Neural cell (in vitro differentiated cells): ENCODE measurements around the gene MMAB. TPM values are rescaled to one million over a fixed set of nuclear protein-coding genes. Genes with fewer than 3 reads are reported as not detected.

Source experiments
- H2AFZ ChIP-seq: fragments of 200-600, 300-800 bp; sonication (generic), shearing (Covaris generic); 2 replicates; pipeline ENCODE4 v1.6.0; 2014; ENCODE audit warnings: low read depth, mild to moderate bottlenecking, antibody characterized with exemption, low read length, moderate library complexity
- H3F3A ChIP-seq: fragments of 200-600 bp; shearing (Covaris generic); 2 replicates; pipeline ENCODE4 v1.6.1; 2016; ENCODE audit warnings: mild to moderate bottlenecking, moderate library complexity, mixed read lengths, antibody characterized with exemption, low read length; ENCODE audit not compliant: insufficient read depth, poor library complexity, severe bottlenecking
- H3K27ac ChIP-seq: fragments of 200-600, 300-800 bp; sonication (generic), shearing (Covaris generic); 2 replicates; pipeline ENCODE4 v1.5.1; 2014; ENCODE audit warnings: mild to moderate bottlenecking, low read length, moderate library complexity
- H3K27me3 ChIP-seq: fragments of 300-800, 200-600 bp; sonication (generic), shearing (Covaris generic); 2 replicates; pipeline ENCODE4 v1.6.0; 2014; ENCODE audit warnings: mild to moderate bottlenecking, low read depth, low read length, moderate library complexity; ENCODE audit not compliant: insufficient read depth
- H3K36me3 ChIP-seq: fragments of 300-800, 200-600 bp; sonication (generic), shearing (Covaris generic); 2 replicates; pipeline ENCODE4 v1.5.1; 2014; ENCODE audit warnings: mild to moderate bottlenecking, antibody characterized with exemption, low read length, moderate library complexity; ENCODE audit not compliant: insufficient read depth
- H3K4me2 ChIP-seq: fragments of 300-800, 200-600 bp; sonication (generic), shearing (Covaris generic); 2 replicates; pipeline ENCODE4 v1.6.0; 2014; ENCODE audit warnings: mild to moderate bottlenecking, low read length
- H3K4me3 ChIP-seq: fragments of 300-800, 200-600 bp; sonication (generic), shearing (Covaris generic); 2 replicates; pipeline ENCODE4 v1.5.1; 2014; ENCODE audit warnings: mild to moderate bottlenecking, low read length, moderate library complexity
- H3K79me2 ChIP-seq: fragments of 200-600 bp; shearing (Covaris generic); replicated peaks from 2 replicates; pipeline ENCODE4 v1.6.0; 2014; ENCODE audit warnings: mild to moderate bottlenecking, low read length, moderate library complexity; ENCODE audit not compliant: insufficient read depth
- H3K9ac ChIP-seq: fragments of 300-800, 200-600 bp; sonication (generic), shearing (Covaris generic); 2 replicates; pipeline ENCODE4 v1.6.1; 2016; ENCODE audit warnings: mild to moderate bottlenecking, low read length, mixed read lengths
- H3K9me2 ChIP-seq: fragments of 200-600 bp; shearing (Covaris generic); 2 replicates; pipeline ENCODE4 v1.6.1; 2016; ENCODE audit warnings: mild to moderate bottlenecking, low read length, mixed read lengths; ENCODE audit not compliant: insufficient read depth
- H3K9me3 ChIP-seq: fragments of 200-600, 300-800 bp; sonication (generic), shearing (Covaris generic); 2 replicates; pipeline ENCODE4 v1.6.1; 2016; ENCODE audit warnings: mild to moderate bottlenecking, mixed run types, low read length, moderate library complexity, mixed read lengths
- H4K20me1 ChIP-seq: fragments of 200-600 bp; shearing (Covaris generic); 2 replicates; pipeline ENCODE4 v1.6.1; 2016; ENCODE audit warnings: mild to moderate bottlenecking, mixed run types; ENCODE audit not compliant: insufficient read depth
- EP300 ChIP-seq: fragments of 450-650 bp; conservative IDR thresholded peaks from 2 replicates; pipeline ENCODE4 v1.6.1; 2014; ENCODE audit warnings: antibody characterized with exemption, mild to moderate bottlenecking, moderate library complexity; ENCODE audit not compliant: poor library complexity, severe bottlenecking
- EZH2 ChIP-seq: fragments of 200-600, 300-800 bp; shearing (Covaris generic), sonication (generic); IDR thresholded peaks from 2 replicates; pipeline ENCODE4 v1.6.1; 2014; ENCODE audit warnings: antibody characterized with exemption, low read length, borderline replicate concordance, mild to moderate bottlenecking; ENCODE audit not compliant: insufficient read depth, poor library complexity, severe bottlenecking
- MXI1 ChIP-seq: fragments of 450-650 bp; conservative IDR thresholded peaks from 2 replicates; pipeline ENCODE4 v1.6.1; 2014; ENCODE audit warnings: antibody characterized with exemption, mild to moderate bottlenecking; ENCODE audit not compliant: poor library complexity, severe bottlenecking
- POLR2AphosphoS5 ChIP-seq: IDR thresholded peaks from 2 replicates; pipeline ENCODE4 v1.6.1; 2012
- RAD21 ChIP-seq: fragments of 450-650 bp; conservative IDR thresholded peaks from 2 replicates; pipeline ENCODE4 v1.6.1; 2014; ENCODE audit warnings: antibody characterized with exemption, mild to moderate bottlenecking, moderate library complexity
- REST ChIP-seq: IDR thresholded peaks from 2 replicates; pipeline ENCODE4 v1.6.1; 2012; ENCODE audit warnings: borderline replicate concordance
- SMC3 ChIP-seq: fragments of 450-650 bp; conservative IDR thresholded peaks from 2 replicates; pipeline ENCODE4 v1.6.1; 2014; ENCODE audit warnings: antibody characterized with exemption, mild to moderate bottlenecking, moderate library complexity; ENCODE audit not compliant: poor library complexity
- TAF1 ChIP-seq: IDR thresholded peaks from 2 replicates; pipeline ENCODE4 v1.6.1; 2012; ENCODE audit warnings: low read depth
- polyA plus RNA-seq: library from polyadenylated mRNA; depleted of rRNA; stranded (reverse); fragments of >200 nt; gene quantifications from 2 replicates; pipeline ENCODE4 v1.2.3, GENCODE V29; 2014
- TF ChIP-seq, protein P1 (sequence below): fragments of 450-650 bp; IDR thresholded peaks from 2 replicates; pipeline ENCODE4 v1.5.1; 2014; ENCODE audit warnings: antibody characterized with exemption, mild to moderate bottlenecking, moderate library complexity; ENCODE audit not compliant: poor library complexity, severe bottlenecking

MMAB gene
- polyA plus RNA-seq, 1 donor from 2014 or later: 52.6 TPM

DNA sequence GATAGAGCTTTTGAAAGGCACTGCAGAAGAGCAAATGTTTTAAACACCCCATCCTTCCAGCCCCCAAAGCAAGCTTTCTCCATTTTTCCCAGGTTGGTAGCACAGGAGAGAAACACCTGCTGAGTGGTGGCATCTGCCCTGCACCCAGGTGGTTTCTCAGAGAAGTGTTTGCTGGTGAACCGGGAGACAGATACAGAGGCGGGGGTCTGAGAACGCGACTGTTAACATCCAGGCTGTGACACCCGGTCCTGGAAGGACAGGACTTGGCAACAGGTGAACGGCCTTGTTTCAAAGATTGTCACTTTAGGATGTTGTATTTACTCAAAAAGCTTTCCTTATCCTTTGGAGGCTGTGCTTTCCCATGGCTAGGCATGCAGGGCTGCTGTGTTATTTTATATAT, 18.5 kb downstream of the MMAB start:
- Histone ChIP-seq H3K4me2 (no peak overlapping the region), H3K27ac (no peak overlapping the region)
- TF ChIP-seq REST: no peak
- TF ChIP-seq TAF1: no peak
- TF ChIP-seq SMC3: no peak
- TF ChIP-seq, protein P1, sequence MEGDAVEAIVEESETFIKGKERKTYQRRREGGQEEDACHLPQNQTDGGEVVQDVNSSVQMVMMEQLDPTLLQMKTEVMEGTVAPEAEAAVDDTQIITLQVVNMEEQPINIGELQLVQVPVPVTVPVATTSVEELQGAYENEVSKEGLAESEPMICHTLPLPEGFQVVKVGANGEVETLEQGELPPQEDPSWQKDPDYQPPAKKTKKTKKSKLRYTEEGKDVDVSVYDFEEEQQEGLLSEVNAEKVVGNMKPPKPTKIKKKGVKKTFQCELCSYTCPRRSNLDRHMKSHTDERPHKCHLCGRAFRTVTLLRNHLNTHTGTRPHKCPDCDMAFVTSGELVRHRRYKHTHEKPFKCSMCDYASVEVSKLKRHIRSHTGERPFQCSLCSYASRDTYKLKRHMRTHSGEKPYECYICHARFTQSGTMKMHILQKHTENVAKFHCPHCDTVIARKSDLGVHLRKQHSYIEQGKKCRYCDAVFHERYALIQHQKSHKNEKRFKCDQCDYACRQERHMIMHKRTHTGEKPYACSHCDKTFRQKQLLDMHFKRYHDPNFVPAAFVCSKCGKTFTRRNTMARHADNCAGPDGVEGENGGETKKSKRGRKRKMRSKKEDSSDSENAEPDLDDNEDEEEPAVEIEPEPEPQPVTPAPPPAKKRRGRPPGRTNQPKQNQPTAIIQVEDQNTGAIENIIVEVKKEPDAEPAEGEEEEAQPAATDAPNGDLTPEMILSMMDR: no peak
- TF ChIP-seq MXI1: no peak
- TF ChIP-seq RAD21: no peak
- no peak for TF ChIP-seq EZH2
- TF ChIP-seq POLR2AphosphoS5: no peak
- no peak for TF ChIP-seq EP300

DNA sequence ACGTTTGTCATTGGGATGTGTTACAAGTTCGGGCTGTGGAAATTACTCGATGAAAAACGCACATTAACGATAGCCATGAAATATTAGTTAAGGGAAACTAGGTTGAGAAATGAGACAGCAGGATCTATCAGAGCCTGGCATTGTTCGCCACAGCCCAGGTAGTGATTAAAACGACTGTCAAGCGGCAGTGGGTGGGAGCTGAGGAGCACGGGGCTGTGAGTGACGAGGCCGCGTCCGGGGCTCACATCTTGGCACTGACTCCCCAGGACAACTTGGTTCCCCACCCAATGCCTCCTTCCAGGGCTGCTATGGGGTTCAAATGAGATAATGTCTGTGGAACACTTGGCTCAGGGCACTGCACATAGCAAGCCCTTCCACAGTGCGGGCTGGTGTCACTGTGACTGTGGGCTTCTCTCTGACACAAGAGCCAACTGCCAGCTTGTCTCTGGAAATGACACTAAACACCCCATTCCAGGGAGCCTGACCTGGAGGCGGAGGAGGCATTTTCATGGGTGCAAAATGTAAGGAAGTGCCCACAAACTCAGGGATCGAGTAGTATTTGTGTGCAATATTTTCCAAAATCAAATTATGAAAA, 19.3 kb downstream of the MMAB start:
- Histone ChIP-seq H2AFZ (no peak overlapping the region), H3K4me3 (no peak overlapping the region), H3K27me3 (no peaks in the 10 kb centered on the region), H3F3A (no peaks in the 10 kb centered on the region), H3K9me2 (no peaks in the 10 kb centered on the region), H3K9ac (no peak overlapping the region), H3K36me3 (no peaks in the 10 kb centered on the region), H3K4me2 (no peak overlapping the region), H3K79me2 (no peaks in the 10 kb centered on the region), H3K27ac (no peak overlapping the region), H3K9me3 (no peaks in the 10 kb centered on the region), H4K20me1 (no peaks in the 10 kb centered on the region)
- TF ChIP-seq SMC3: no peak
- no peak for TF ChIP-seq POLR2AphosphoS5
- TF ChIP-seq, protein P1: no peak
- no peak for TF ChIP-seq RAD21
- no peak for TF ChIP-seq EP300
- TF ChIP-seq REST: no peak
- TF ChIP-seq MXI1: no peak
- TF ChIP-seq TAF1: no peak
- no peak for TF ChIP-seq EZH2

More for the DNA sequence above, 18.5 kb downstream of the MMAB start:
- Histone ChIP-seq H3K9ac (no peak overlapping the region), H3F3A (no peaks in the 10 kb centered on the region), H3K36me3 (no peaks in the 10 kb centered on the region), H2AFZ (no peak overlapping the region), H4K20me1 (no peaks in the 10 kb centered on the region), H3K9me2 (no peaks in the 10 kb centered on the region), H3K9me3 (no peaks in the 10 kb centered on the region), H3K79me2 (no peaks in the 10 kb centered on the region), H3K27me3 (no peaks in the 10 kb centered on the region), H3K4me3 (no peak overlapping the region)
